ENCODE measurements around the gene GRIP2.

GRIP2 gene

DNA sequence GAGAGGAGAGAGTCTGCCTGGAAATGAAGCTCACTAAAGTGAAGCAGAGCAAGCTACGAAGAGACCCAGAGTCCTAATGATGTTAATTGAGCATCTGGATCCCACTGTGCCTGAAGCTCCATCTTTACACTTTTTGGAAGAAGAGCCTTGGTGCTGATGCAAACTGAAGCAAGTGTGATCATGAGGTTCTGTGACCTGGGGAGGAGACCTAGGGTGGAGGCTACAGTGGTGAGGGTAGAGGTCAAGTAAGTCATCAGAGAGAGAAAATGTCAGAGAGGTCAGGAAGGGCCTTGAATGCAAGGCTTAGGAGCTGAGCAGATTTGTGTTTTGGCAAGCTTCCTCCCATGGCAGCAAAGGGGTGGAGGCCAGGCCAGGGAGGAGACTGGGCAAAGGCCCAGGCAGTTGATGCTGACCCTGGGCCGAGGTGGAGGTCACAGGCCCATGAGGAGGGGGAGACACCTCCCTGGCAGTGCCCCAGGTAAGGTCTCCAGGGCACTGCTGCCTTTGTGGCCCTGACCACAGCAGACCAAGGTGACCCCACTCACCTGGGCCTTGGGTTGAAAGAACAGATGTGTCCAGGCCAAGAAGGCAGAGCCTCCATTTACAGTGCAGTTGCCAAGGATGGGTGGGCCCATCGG is 1.6 kb downstream of the GRIP2 start:
- DNase-seq = no peak

DNA sequence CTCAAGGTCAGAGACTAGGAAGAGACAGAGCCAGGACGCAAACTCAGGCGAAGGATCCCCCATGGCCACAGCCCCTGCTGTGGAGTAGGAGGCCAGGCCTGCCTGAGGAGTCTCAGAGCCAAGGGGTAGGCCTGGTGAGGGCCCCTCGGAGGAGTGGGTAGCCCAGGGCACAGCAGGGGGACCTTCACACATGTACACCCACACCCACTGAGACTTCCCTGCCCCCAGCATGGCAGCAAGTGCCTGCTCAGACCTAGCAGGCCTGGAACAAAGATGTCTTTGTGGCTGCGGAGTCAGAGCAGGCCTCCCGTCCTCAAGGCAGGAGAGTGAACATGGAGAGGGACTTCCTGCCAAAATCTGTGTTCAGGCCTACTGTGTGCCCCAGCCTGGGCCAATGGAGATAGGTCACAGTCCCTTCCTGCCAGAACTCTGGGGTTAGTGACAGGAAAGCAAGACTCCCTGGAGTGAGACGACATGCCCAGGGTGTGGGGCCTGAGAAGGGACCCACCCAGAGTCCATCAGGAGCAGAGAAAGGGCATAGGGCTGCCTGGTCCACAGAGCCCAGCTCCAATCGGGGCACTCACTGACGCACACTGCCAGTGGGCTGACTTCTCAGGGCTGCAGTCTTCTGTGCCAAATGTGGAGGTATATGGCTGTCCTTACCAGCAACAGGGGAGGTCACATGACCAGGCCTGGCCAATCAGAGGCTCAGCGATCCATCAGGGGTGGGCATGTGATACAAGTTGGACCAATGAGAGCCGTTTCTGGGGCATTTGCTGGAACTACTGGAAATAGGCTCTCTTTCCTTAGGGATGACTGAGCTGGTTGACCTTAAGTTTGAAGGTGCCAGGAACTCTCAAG is 2.3 kb downstream of the GRIP2 start:
- peak; percentile 18 for DNase-seq

DNA sequence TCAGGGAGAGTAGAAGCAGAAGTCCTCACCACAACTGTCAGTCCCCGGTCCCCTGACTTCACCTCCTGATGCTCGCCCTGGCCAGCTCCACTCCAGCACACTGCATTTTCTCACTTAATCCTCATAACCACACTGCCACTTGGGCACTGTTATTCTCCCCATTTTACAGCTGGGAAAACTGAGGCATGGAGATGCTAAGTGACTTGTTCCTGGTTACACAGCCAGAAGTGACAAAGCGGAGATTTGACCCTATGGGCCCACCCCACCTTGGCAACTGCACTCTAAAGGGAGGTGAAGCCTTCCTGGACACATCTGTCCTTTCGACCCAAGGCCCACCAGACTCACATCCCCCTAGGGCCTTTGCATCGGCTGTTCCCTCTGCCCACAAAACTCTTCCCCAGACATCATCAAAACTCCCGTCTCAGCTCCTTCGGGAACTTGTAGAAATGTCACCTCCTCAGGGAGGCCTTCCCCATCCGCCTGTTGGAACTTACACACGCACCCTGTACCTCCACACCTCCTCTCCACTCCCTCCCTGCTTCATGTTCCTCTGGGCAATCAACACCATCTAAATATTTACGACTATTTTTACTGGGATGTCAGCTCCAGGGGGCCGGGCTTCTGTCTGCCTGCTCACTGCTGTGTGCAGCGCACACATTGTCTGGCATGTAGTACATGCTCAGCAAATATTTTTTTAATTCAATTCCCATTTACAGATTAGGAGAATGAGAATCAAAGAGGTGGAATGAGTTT is 3.1 kb downstream of the GRIP2 start:
- no peak for DNase-seq

DNA sequence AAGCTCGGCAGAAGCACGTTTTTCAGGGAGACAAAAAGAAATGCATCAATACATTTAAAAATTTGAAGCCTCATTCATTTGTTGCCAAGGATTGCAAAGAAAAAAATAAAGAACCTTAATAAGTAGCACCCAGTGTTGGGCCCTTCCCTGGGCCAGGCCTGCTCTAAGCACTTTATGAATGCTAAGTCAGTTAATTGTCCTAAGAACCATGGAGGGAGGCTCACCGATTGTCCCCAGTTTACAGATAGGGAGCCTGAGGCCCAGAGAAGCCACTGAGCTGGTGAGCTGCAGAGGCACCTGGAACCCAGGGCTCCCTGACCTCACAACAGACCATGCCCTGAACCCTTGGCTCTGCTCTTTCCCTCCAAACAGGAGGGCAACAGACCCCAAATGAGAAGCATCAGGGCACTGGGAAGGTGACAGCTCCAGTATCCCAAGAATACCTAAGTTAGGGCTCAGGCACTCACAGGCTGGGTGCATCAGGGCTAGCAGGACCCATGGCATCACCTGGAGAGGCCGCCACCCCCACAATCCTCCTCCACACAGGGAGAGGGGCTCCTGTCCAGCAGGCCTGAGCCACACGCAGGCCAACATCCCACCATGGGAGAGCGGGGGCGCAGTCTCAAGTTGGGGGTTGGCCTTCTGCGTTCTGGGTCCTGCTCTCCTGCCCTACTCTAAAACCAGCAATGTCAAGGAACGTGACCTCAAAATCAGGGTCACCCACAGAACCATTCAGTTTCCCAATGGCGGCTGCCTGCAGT is 3.9 kb downstream of the GRIP2 start:
- no peak for DNase-seq

DNA sequence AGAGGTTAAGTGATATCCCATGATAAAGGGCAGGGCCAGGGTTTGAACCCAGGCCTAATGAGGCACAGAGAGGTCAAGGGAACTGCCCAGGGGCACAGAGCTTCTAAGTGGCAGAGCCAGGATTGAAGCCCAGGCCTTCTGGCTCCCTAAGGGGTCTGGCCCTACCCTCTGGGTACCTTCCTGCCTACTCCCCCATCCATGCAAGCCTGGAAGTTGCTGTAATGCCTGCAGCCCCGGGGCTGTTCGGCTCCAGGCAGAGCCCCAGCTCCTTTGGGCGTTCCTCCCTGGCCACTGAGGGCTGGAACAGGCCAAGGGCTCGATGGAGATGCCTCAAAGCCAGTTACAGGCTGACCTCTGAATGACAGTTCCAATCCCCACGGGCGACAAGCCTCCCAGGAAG is 4.5 kb downstream of the GRIP2 start:
- DNase-seq = no peak

DNA sequence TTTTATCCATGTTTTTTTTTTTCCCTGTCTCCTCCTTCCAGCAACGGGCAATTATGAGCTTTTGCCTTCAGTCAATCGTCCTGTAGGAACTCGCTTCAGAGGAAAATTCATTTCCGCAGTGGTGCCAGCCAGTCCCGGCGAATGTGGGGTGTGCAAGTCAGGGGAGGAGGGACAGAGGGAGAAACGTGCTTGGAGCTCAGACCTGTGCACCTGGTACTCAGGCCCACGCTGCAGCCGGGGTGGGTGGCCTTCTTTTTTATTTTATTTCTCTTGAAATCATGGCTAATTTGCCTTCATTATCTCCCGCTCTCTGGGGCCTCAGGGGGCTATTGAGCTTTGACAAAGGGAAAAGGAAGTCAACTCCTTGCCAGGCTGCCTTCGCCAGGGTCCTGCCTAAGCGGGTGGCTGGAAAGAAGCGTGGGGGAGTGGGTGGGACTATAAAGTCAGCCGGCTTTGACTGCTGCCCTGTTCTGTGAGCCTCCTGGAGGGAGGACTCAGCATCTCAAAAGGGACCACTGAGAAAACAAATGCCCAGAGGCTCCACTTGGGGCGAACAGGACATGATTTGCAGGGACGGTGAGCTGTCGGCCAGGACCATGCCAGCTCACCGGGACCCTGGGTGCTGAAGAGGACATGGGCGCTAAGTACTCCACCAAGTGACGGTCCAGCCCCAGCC is 5.5 kb downstream of the GRIP2 start:
- DNase-seq = no peak

DNA sequence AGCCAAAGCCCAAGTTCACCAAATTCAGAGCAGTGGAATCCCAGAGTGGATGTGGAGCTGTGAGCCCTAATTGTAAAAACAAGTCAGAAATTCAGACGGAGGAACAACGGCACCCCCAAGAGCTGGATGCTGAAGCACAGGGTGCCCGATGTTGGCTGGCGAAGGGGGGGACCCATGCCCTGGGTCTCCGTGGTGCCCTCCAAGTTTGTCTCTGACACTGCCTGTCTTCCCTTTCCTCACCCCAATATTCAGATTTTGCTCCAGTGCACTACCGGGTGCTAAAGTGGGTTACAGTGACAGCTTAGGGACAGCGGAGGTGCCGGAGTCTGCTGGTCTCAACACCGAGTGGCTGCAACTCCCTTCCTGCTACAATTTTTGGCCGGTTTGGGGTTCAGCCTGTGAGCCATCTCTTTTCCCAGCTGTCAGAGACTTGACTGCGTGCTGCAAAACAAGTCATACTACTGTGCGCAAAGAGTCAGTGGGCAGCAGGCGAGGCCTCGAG is 6.6 kb downstream of the GRIP2 start:
- DNase-seq = no peak

DNA sequence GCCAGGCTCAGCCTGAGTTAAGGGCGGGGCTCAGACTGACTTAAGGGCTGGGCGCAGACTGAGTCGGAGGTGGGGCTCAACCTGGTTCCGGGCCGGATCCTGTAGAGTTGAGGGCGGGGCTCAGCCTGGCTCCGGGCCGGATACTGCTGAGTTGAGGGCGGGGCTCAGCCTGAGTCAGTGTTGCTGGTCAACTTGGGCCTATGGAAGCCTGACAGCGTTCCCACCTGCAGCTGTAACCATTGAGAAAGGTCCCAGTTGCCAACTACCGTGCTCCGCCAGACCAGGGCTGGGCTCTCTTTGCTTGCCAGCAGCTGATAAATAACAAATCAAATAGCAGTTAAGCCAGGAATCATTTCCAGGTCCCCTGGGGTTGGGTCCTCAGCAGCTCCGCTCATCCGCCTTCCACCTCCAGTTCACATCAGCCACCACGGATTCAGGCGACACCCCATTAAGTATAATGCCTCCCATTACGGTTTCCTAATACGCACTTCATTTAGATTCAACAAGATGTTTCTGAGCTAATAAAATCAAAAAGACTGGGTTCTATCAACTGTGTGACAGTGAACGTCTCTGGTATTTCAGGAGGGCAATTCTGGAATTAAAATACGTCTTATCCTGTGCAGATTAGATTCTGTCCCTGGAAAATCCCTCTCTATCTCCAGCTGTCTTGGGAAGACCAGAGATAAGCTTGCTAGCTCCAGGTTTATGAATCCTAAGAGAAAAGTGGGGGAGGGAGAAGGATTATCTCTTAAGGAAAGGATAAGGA is 7.3 kb downstream of the GRIP2 start:
- no peak for DNase-seq

DNA sequence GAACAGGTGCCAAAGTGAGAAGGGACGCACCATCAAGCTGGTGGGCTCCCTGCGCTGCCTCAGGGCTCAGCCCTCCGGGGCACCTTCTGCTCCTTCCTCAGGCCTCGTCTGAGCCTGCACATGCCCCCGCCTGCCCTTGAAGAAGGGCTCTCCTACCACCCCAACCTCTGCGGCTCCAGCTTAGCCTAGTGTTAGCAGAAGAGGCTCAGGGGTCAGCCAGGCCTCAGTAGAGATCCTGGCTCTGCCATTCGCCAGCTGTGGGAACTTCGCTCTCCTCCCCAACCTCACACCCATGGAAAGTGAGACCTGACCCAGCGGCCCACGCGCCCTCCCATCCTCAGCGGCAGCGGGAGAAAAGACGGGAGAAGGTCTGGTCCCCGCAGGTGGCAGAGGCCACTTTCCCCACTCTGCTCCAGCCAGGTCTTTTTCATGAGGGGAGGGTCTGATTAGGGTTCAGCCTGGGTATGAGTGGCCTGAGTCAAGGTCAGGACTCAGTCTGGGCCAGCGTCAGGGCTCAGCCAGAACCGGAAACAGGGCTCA is 8.2 kb downstream of the GRIP2 start:
- no peak for DNase-seq

DNA sequence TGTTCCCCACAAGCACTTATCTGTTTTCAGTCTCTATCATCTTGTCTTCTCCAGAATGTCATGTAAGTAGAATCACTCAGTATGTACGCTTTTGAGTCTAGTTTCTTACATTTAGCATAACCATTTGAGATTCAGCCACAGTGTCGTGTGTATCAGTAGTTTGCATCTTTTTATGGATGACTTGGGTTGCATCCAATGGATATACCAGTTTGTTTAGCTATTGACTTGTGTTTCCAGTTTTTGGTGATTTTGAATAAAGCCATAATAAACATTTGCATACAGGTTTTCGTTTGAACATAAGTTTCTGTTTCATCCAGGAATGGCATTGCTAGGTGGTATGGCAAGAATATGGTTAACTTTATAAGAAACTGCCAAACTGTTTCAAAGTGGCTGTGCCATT is 12.1 kb downstream of the GRIP2 start:
- DNase-seq = no peak

DNA sequence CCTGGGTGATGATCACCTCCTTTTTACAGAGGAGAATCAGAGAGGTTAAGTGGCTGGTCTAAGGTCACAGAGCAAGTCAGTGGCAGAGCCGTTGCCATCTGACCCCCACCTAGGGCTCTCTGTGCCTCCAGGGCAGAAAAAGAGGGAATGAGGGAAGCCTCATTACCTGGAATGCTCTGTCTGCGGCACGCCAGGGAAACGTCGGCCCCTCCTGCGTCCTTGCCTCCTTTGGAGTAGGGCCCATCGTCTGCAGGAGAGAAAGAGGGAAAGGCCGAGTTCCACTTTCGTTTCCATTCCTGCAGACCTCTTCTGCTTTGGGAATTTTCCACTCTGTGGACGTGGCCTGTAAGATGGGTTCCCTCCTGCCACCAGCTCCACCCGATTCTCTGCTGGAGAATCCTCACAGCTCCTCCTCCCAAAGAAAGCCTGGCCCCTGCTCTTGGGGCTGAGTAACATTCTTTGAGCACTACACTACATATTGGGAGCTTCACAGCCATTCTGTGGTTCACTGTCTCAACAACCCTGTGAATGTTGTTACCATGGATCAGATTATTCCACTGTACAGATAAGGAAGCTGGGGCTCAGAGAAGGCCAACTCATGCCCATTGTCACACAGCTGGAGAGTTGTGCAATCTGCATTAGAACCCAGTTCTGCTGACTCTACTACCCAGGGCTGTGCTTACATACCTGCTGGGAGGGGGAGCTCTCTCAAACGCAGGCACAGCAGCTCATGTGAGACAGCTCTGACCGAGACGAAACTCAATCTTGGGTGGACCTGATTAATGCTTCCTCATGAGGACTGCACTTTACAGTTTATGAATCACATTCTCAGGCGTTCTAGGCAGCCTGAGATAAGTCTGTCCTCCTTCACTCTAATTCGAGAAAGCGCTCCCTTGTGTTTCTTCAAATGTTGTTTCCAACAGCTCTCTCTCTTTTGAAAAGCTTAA is 14.2 kb downstream of the GRIP2 start:
- peak; percentile 35 for DNase-seq

DNA sequence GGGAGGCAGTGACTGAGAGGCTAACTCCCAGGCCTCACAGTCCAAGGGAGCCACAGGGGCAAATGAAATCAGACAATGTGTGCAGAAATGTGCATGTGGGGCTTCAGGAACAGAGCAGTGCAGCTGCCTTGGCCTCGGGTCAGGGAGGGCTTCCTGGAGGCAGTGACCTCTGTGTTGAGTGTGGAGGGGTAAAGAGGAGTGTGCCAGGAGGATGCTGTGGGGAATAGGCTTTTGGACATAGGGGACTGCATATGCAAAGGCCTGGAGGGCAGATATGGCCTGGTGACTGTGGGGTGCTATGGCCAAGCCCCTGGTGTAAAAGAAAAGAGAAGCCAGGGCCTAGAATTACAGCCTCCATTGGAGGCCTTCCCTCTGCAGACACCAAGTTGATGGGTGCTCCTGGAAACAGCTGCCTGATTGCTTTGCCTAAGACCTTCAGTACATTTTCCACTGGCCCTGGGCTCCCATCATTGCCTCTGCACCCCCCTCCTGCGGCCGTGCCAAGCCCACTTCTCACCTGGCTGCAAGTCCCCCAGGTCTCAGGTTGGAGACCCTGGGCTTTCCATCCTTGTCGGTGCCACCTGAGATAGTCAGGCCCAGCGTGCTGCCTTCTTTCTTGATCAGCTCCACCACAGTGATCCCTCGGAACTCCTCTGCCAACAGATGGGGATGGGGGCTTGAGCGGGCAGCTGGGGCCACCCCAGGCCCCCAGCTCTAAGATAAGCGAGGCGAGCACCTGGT is 15.1 kb downstream of the GRIP2 start:
- DNase-seq = no peak

DNA sequence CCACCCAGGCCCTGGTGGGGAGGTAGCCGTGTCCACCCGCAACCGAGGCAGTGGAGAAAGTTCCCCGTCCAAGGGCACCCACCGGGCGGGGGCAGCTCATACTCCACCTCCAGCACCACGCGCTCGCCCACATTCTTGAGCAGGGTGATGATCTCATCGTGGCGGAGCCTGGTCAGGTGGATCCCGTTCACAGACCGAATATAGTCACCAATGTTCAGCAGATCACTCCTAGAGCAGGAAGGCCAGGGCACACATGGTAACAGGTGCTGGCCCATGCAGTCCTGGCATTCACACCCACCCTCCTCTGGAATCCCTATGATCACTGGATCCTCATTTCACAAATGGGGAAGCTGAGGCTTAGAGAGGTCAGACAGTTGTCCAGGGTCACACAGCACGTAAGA is 15.8 kb downstream of the GRIP2 start:
- DNase-seq = no peak

DNA sequence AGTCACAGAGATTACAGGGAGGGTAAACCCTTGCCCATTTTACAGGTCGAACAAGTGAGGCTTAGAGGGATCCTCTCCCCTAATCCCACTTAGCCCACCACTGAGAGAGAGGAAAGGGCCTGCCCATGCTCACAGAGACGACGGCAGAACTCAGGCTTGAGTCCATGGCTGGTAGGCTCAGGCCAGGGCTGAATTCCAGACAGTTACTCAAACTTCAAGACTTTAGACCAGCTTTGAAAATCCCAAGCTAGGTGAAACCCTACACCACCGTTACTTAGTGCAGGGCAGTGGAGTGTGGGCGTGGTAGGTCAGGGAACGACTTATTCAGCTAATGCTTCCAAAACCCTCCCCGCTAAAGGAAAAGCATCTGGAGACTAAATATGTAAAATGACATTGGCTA is 16.4 kb downstream of the GRIP2 start:
- DNase-seq = no peak

DNA sequence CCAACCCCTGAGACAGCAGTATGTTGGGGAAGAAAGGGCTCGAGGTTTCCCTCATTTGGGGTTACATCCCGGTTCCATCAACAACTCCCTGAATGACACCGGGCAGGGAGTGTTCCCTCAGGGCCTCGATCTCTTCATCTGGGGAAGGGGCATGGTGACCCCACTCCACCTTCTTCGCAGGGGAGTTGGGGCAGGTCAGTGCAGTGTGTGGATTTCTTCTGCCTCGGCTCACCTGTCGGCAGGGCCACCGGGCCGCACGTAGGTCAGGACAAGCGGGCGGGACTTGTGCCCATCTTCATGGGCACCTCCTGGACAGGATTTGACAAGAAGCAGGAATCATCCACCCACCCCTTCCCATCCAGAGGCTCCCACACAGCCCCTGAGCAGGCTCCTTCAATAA is 17.4 kb downstream of the GRIP2 start:
- DNase-seq = no peak

DNA sequence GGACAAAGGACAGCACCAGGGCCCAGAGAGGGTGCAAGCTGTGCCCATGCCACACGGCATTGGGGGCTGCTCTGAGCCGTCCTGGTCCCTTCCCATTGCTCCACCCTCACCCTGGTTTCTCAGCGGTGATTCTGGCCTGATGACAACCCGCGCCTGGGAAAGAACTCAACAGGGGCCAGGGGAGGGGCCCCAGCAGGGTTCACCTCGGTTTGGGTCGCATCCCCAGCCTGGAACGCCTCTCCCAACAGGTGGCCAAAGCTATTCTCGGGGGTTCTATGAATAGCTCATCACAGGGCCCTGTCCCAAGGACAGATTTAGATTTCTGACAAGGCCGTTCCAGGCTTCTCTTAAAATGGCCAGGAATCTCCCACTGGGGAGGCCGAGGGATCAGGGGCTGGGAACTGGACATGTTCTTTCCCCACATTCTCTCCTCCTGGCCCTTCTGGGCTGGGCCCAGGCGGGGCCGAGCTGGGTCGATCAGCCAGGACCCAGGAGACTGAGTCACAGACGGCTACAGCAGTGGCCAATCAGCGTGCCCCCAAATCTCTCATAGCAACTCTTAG is 17.9 kb downstream of the GRIP2 start:
- no peak for DNase-seq

DNA sequence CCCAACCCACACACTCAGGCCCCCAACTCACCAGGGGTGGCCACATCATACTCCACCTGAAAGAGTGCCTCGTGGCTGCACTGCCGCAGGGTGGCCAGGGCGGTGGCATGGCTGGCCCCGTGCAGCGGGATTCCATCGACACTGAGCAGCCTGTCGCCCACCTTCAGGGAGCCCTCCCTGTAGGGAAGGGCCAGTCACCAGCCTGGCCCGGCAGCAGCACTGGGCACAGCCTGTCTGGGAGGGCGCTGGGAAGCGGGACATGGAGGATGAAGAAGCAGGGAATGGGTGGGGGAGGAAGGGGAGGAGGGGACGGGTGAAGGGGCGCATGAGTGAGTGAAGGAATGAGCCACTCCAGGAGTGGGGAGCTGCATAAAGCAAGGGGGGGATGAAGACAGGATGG is 18.5 kb downstream of the GRIP2 start:
- DNase-seq = no peak

DNA sequence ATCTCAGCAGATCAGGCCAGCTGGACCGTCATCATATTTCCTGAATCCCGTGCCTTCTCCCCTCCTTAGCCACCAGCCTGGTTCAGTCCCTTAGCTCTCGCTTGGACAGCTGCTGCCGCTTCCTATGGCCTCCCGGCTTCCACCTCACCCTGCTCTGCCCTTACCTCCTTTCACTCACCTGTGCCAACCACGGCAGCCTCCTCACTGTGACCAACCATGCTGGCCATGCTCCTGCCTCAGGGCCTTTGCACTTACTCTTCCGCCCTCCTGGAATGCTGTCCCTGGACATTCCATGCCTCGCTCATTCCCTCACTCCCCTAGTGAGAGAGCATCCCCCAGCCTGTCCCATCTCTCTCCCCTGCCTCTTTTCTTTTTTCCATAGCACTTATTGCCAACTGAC is 19.2 kb downstream of the GRIP2 start:
- DNase-seq = no peak

DNA sequence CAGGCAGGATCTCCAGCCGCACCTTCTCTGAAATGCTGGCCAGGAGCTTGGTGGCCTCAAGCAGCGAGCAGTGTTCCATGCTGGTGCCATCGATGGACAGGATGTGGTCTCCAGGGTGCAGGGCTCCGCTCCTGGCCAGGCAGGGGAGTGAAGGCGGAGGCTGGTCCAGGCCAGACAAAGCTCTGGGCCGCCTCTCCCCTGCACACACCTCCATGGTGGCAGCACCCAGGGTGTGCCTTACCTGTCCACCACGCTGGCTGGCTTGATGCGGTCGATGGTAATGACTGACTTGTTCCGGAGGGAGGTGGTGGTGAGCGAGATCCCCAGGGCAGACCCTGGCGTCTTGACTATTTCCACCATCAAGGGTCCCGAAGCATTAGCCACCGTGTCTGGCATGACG is 20.0 kb downstream of the GRIP2 start:
- DNase-seq = no peak

Data from EL (cell line).